NCI-H1105 treated with DMSO at 0.1 percent for 48 hours (cell line): Measurements from ENCODE around the gene ING3.
"Not testable (repeated sequence)": the region's sequence is repeated elsewhere in the genome, so short reads cannot be mapped to it uniquely, and the experiment has no call there.

ENCODE experiments used
- DNase-seq: peaks from one replicate; lab custom pipeline; 2025; lab: John Stamatoyannopoulos, UW

ING3 gene

GRCh38 chr7:121003986-121004685 is 53.6 kb downstream of the ING3 start:
- DNase-seq, result no peak

- not testable (repeated sequence) for DNase-seq
Measured at GRCh38 chr7:121005058-121005457, 54.5 kb downstream of the ING3 start.

- no peak for DNase-seq
Measured at GRCh38 chr7:121005996-121006584, 55.5 kb downstream of the ING3 start.

- no peak for DNase-seq
Measured at GRCh38 chr7:121006711-121007315, 56.2 kb downstream of the ING3 start.

DNA sequence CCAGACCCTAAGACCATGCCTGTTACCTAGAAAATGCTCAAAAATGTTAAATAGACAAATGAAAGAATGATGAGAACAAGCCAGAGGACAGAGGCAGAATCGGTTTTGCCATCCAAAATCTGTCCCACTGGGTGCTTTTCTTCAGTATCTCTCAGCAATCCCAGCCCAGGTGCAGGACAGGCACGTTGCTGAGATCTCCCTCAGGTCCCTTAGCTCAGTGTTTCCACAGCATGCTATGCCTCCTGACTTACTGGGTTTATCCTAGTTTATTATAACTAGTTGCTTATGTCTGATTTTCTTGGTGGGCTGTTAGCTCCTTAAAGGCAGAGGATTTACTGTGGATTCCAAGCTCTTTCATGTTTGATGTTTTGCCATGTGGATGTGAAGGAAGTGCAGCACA is 58.2 kb downstream of the ING3 start:
- no peak for DNase-seq

DNA sequence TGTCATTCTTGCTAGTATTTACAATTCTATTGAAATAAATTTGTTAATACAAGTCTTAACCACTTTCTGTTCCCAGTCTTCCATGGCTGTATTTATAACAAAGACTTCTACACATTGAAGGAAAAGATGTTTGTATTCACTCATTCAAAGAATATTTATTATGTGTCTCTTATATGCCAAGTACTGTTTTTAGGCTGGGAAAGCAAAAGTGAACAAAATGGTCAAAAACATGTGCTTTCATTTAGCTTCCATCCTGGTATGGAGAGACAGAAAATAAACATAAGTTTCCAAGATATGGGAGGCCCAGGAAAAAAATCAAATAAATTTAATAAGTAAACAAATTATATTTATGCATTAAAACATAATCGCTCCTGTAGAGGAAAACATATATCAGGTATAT is 60.8 kb downstream of the ING3 start:
- DNase-seq, result no peak

- no peak for DNase-seq
Measured at GRCh38 chr7:121012170-121012874, 61.7 kb downstream of the ING3 start.

- no peak for DNase-seq
Measured at GRCh38 chr7:121012919-121013318, 62.3 kb downstream of the ING3 start.

DNA sequence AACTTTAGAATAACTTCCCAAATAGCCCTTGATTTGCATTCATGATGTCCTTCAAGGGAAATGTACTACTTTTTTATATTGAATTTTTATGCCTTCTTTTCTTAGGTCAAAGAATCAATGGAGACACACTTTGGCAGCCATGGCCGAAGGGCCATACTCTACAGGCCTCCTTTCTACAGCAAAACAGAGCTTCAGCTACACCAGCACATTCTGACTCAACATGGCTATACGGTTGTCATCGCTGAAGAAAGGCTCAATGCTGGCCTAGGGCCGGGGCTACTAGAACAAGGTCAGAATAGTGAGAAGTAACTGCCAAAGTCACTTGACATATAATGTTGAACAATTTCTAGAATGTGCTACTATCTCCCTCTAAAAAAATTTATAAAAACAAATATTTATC is 65.0 kb downstream of the ING3 start:
- no peak for DNase-seq

DNA sequence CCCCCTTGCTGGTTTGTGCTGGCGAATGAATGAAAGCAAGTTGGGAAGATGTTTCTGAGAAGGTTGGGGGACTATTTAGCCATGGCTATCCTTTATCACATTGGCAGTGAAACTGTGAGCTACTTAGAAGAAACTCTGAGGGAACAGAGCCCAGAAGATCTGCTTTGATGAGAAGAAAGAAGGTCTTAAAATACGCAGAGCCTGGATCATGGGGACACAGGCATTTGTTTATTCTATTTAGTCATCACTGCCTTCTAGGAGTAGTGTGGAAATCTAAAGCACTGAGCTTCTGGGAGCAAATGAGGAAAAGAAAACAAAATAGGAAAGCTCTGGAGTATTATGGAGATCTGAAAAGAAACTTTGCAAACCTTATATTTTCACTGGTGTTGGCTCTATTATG is 66.4 kb downstream of the ING3 start:
- DNase-seq, result no peak

DNA sequence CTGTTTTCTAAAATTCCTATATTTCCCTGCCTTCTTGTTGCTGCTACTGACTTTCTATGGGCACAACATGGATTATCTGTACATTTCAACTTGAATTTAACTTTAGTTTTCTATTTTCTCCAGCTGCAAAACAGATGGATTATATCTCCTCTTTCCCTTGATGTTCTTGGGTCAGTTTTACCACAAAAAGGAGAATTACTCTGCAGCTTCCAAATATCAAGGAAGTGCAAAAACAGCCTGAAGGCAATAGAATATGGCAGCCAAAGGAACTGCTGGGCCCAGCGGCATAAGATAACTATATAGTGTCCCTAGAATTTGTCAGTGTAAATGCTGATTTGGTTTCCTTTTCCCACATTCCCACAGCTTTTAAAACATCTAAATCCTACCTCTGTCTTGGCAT is 67.0 kb downstream of the ING3 start:
- no peak for DNase-seq

GRCh38 chr7:121019018-121019417 is 68.4 kb downstream of the ING3 start:
- no peak for DNase-seq

DNA sequence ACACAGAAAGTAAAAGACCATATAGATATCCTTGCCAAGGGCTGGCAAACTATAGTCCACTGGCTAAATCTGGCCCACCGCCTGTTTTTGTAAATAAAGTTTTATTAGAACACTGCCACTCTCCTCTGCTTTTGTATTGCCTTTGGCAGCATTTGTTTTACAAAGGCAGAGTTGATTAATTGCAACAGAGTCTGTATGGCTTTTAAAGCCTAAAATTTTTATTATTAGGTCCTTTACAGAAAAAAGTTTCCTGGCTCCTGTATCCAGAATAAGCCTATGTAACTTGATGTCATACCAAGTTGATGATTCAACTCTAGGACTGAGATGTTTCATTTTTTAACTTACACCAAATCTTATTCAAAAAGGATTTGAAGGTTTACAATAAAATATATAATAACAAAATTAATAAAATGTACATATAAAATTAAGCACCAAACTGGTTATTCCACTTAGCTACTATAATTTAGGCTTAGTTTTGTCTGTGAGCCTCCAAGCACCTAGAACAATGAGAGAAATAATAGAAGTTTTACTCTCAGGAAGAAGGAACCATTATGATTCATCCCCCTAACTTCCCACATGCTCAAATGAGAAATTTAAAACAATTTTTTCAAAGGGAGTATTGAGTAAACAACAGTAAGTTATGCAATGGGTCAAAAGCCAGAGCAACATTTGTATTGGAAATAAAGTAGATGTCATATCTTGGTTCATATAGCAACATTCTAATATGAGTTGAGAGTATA is 69.8 kb downstream of the ING3 start:
- DNase-seq, result no peak

- no peak for DNase-seq
Measured at GRCh38 chr7:121020989-121021969, 70.7 kb downstream of the ING3 start.

DNA sequence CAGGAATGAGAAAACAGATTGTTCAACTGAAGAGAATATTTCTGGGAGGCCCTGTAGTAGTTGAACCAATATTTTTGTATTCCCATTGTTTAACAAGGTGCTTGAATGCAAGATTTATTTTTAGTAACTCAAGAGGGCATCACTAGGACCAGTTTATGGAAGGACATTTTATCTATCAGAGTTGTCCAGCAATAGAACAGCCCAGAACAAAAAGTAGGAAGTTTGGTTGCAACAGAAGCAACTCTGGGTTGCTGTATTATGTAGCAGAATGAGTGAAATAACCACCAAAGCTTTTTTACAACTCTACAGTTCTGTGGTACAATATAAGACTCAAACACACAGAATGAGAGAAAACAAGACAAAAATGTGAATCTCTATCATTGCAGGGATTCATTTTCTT is 72.6 kb downstream of the ING3 start:
- no peak for DNase-seq

GRCh38 chr7:121023683-121024511 is 73.3 kb downstream of the ING3 start:
- DNase-seq, result no peak

DNA sequence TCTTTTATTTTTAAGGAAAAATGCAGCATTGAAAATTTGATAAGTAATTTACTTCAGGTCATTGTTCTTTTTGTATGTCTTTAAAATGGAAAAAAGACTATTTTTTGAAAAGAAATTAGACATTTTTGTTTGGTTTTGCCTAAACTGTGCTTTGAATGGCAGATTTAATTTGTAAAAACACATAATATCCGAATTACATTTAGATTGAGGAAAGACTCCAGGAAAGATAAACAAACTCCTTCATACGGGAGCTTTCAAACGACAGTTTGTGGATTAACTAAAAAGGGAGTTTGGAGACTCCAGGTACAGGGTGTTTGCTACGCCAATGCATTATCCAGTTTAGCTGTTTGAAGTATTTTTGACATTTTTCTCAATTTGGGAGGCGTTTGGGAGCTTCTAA is 74.0 kb downstream of the ING3 start:
- no peak for DNase-seq

GRCh38 chr7:121026159-121026558 is 75.6 kb downstream of the ING3 start:
- no peak for DNase-seq

- DNase-seq, result no peak
Measured at GRCh38 chr7:121026577-121027111, 76.1 kb downstream of the ING3 start.
